NT2/D1 (cell line): ENCODE results near the gene OTOP3.
A peak's percentile ranks its signal among the peaks of the same experiment; 100 is the strongest.

Experiments used
- DNase-seq: peaks from one replicate; pipeline ENCODE4 v3.0.0-alpha.2; 2011; ENCODE audit warnings: low read depth, low spot score
- H3K27me3 ChIP-seq: 2 replicates; pipeline ENCODE4 v1.6.0; 2011; ENCODE audit warnings: mild to moderate bottlenecking; ENCODE audit not compliant: insufficient read length, insufficient read depth
- H3K36me3 ChIP-seq: 2 replicates; pipeline ENCODE4 v1.6.1; 2011; ENCODE audit warnings: mild to moderate bottlenecking, low read length, mixed read lengths; ENCODE audit not compliant: insufficient read depth, insufficient read length
- H3K4me1 ChIP-seq: 2 replicates; pipeline ENCODE4 v1.5.1; 2011; ENCODE audit not compliant: insufficient read depth, insufficient read length
- H3K4me3 ChIP-seq: 2 replicates; pipeline ENCODE4 v1.5.1; 2011; ENCODE audit warnings: low read depth; ENCODE audit not compliant: insufficient read length
- H3K9ac ChIP-seq: 2 replicates; pipeline ENCODE4 v1.6.0; 2011; ENCODE audit warnings: low read depth; ENCODE audit not compliant: insufficient read length
- H3K9me3 ChIP-seq: 2 replicates; pipeline ENCODE4 v1.5.1; 2011; ENCODE audit warnings: mild to moderate bottlenecking, low read length; ENCODE audit not compliant: insufficient read depth
- SUZ12 ChIP-seq: IDR thresholded peaks from 2 replicates; pipeline ENCODE4 v1.6.1; 2011; ENCODE audit not compliant: insufficient read length, insufficient read depth; ENCODE audit errors: extremely low read depth
- YY1 ChIP-seq: IDR thresholded peaks from 2 replicates; pipeline ENCODE4 v1.6.1; 2011; ENCODE audit not compliant: insufficient read length, insufficient read depth
- ZNF274 ChIP-seq: IDR thresholded peaks from 2 replicates; pipeline ENCODE4 v1.6.1; 2011; ENCODE audit warnings: mild to moderate bottlenecking, low read depth, low read length

OTOP3 gene

GRCh38 chr17:74917430-74917829 lies 18.3 kb upstream of the OTOP3 start:
- Histone ChIP-seq H3K9me3 (no peaks in the 10 kb centered on the region; the same call in 1 of the 2 replicates), H3K27me3 (peaks cover 16% of the 10 kb centered on the region), H3K36me3 (no peaks in the 10 kb centered on the region), H3K9ac (no peak overlapping the region), H3K4me1 (peaks cover 15% of the 10 kb centered on the region), H3K4me3 (no peak overlapping the region)
- no peak for DNase-seq
- no peak for TF ChIP-seq SUZ12
- no peak for TF ChIP-seq ZNF274
- no peak for TF ChIP-seq YY1

GRCh38 chr17:74918906-74919305 lies 16.8 kb upstream of the OTOP3 start:
- Histone ChIP-seq H3K4me3 (no peak overlapping the region), H3K36me3 (no peaks in the 10 kb centered on the region), H3K4me1 (peaks cover 19% of the 10 kb centered on the region), H3K9ac (no peak overlapping the region), H3K27me3 (peaks cover 31% of the 10 kb centered on the region), H3K9me3 (no peaks in the 10 kb centered on the region; the same call in 1 of the 2 replicates)
- no peak for DNase-seq
- no peak for TF ChIP-seq ZNF274
- no peak for TF ChIP-seq SUZ12

- TF ChIP-seq YY1 (no peak), SUZ12 (no peak), ZNF274 (no peak)
- H3K36me3 ChIP-seq, result no peaks in the 10 kb centered on the region
- H3K4me3 ChIP-seq, result no peak overlapping the region
- peaks cover 38% of the 10 kb centered on the region for H3K27me3 ChIP-seq
- DNase-seq, result peak; percentile 16
- H3K9ac ChIP-seq, result no peak overlapping the region
- H3K4me1 ChIP-seq, result peaks cover 23% of the 10 kb centered on the region
- H3K9me3 ChIP-seq, result no peaks in the 10 kb centered on the region
Observed at GRCh38 chr17:74919440-74920305, 16.0 kb upstream of the OTOP3 start.

- Histone ChIP-seq H3K9ac (no peak overlapping the region), H3K36me3 (no peaks in the 10 kb centered on the region), H3K9me3 (no peaks in the 10 kb centered on the region), H3K4me3 (no peak overlapping the region), H3K27me3 (peaks cover 44% of the 10 kb centered on the region), H3K4me1 (peaks cover 26% of the 10 kb centered on the region)
- TF ChIP-seq ZNF274 (no peak), YY1 (no peak), SUZ12 (no peak)
- DNase-seq, result no peak
Observed at GRCh38 chr17:74920306-74920620, 15.4 kb upstream of the OTOP3 start.

- H3K4me3 ChIP-seq, result no peak overlapping the region
- no peak for DNase-seq
- H3K4me1 ChIP-seq, result peaks cover 26% of the 10 kb centered on the region
- H3K36me3 ChIP-seq, result no peaks in the 10 kb centered on the region
- TF ChIP-seq ZNF274 (no peak), YY1 (no peak), SUZ12 (no peak)
- no peak overlapping the region for H3K9ac ChIP-seq
- H3K27me3 ChIP-seq, result peaks cover 48% of the 10 kb centered on the region
- no peaks in the 10 kb centered on the region for H3K9me3 ChIP-seq
Observed at GRCh38 chr17:74920642-74921025, 15.1 kb upstream of the OTOP3 start.

GRCh38 chr17:74921026-74921681 lies 14.5 kb upstream of the OTOP3 start:
- peak overlapping the region; percentile 17 for H3K9ac ChIP-seq
- no peaks in the 10 kb centered on the region for H3K9me3 ChIP-seq
- H3K27me3 ChIP-seq, result peaks cover 53% of the 10 kb centered on the region
- DNase-seq, result no peak
- peaks cover 26% of the 10 kb centered on the region for H3K4me1 ChIP-seq
- TF ChIP-seq SUZ12 (no peak), YY1 (no peak), ZNF274 (no peak)
- H3K4me3 ChIP-seq, result no peak overlapping the region
- no peaks in the 10 kb centered on the region for H3K36me3 ChIP-seq

- Histone ChIP-seq H3K4me1 (peaks cover 26% of the 10 kb centered on the region), H3K9me3 (no peaks in the 10 kb centered on the region), H3K36me3 (no peaks in the 10 kb centered on the region), H3K4me3 (no peak overlapping the region), H3K9ac (no peak overlapping the region), H3K27me3 (peaks cover 57% of the 10 kb centered on the region)
- no peak for TF ChIP-seq SUZ12
- DNase-seq, result no peak
Observed at GRCh38 chr17:74921769-74922168, 13.9 kb upstream of the OTOP3 start.
